Loucy (cell line): Measurements from ENCODE around the gene SDR39U1.
"Not testable (repeated sequence)": the region's sequence is repeated elsewhere in the genome, so short reads cannot be mapped to it uniquely, and the experiment has no call there.

Experiments used
- H2AFZ ChIP-seq: fragments of 200-600 bp; sonication (generic); 2 replicates; pipeline ENCODE4 v1.6.0; 2016; ENCODE audit warnings: antibody characterized with exemption, mild to moderate bottlenecking, low read length, moderate library complexity
- H3F3A ChIP-seq: fragments of 200-600 bp; 2 replicates; pipeline ENCODE4 v1.6.0; 2016; ENCODE audit warnings: antibody characterized with exemption, low read depth, mild to moderate bottlenecking
- H3K27me3 ChIP-seq: fragments of 200-600 bp; sonication (generic); 2 replicates; pipeline ENCODE4 v1.6.1; 2014; ENCODE audit warnings: low read length, mild to moderate bottlenecking; ENCODE audit not compliant: insufficient read depth, poor library complexity, severe bottlenecking
- H3K36me3 ChIP-seq: fragments of 200-600 bp; sonication (generic); 2 replicates; pipeline ENCODE4 v1.6.1; 2016; ENCODE audit warnings: low read length; ENCODE audit not compliant: insufficient read depth
- H3K4me1 ChIP-seq: fragments of 200-600 bp; sonication (generic); 2 replicates; pipeline ENCODE4 v1.5.1; 2014; ENCODE audit warnings: low read length, mild to moderate bottlenecking; ENCODE audit not compliant: insufficient read depth, poor library complexity, severe bottlenecking
- H3K4me2 ChIP-seq: fragments of 200-600 bp; sonication (generic); 2 replicates; pipeline ENCODE4 v1.6.0; 2014; ENCODE audit warnings: antibody characterized with exemption, low read length, low read depth, mild to moderate bottlenecking; ENCODE audit not compliant: poor library complexity, severe bottlenecking
- H3K4me3 ChIP-seq: fragments of 200-600 bp; sonication (generic); 2 replicates; pipeline ENCODE4 v1.5.1; 2014; ENCODE audit warnings: low read length, mild to moderate bottlenecking, mixed read lengths; ENCODE audit not compliant: poor library complexity, severe bottlenecking
- H3K79me2 ChIP-seq: fragments of 200-600 bp; sonication (generic); 2 replicates; pipeline ENCODE4 v1.6.1; 2014; ENCODE audit warnings: low read length; ENCODE audit not compliant: insufficient read depth
- H3K9ac ChIP-seq: fragments of 200-600 bp; sonication (generic); 2 replicates; pipeline ENCODE4 v1.6.0; 2014; ENCODE audit warnings: mild to moderate bottlenecking, low read depth, low read length, moderate library complexity; ENCODE audit not compliant: poor library complexity, severe bottlenecking
- H3K9me2 ChIP-seq: fragments of 200-600 bp; sonication (generic); replicated peaks from 2 replicates; pipeline ENCODE4 v1.6.1; 2016; ENCODE audit warnings: low read depth, low read length, mixed read lengths
- H3K9me3 ChIP-seq: fragments of 200-600 bp; sonication (generic); 2 replicates; pipeline ENCODE4 v1.6.1; 2014; ENCODE audit warnings: mild to moderate bottlenecking, antibody characterized with exemption, low read length, low read depth; ENCODE audit not compliant: insufficient read depth
- H4K20me1 ChIP-seq: fragments of 200-600 bp; sonication (generic); 2 replicates; pipeline ENCODE4 v1.6.0; 2014; ENCODE audit warnings: antibody characterized with exemption, low read length, mild to moderate bottlenecking; ENCODE audit not compliant: insufficient read depth, poor library complexity, severe bottlenecking
- EZH2phosphoT487 ChIP-seq: fragments of 200-600 bp; IDR thresholded peaks from 2 replicates; pipeline ENCODE4 v1.6.1; 2018; ENCODE audit warnings: antibody characterized with exemption, mild to moderate bottlenecking, moderate library complexity, borderline replicate concordance
- TF ChIP-seq, protein P1 (sequence below): fragments of 200-600 bp; sonication (generic); conservative IDR thresholded peaks from 2 replicates; pipeline ENCODE4 v1.5.1; 2014; ENCODE audit warnings: mild to moderate bottlenecking, antibody characterized with exemption, low read length

Gene SDR39U1, protein sequence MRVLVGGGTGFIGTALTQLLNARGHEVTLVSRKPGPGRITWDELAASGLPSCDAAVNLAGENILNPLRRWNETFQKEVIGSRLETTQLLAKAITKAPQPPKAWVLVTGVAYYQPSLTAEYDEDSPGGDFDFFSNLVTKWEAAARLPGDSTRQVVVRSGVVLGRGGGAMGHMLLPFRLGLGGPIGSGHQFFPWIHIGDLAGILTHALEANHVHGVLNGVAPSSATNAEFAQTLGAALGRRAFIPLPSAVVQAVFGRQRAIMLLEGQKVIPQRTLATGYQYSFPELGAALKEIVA

DNA sequence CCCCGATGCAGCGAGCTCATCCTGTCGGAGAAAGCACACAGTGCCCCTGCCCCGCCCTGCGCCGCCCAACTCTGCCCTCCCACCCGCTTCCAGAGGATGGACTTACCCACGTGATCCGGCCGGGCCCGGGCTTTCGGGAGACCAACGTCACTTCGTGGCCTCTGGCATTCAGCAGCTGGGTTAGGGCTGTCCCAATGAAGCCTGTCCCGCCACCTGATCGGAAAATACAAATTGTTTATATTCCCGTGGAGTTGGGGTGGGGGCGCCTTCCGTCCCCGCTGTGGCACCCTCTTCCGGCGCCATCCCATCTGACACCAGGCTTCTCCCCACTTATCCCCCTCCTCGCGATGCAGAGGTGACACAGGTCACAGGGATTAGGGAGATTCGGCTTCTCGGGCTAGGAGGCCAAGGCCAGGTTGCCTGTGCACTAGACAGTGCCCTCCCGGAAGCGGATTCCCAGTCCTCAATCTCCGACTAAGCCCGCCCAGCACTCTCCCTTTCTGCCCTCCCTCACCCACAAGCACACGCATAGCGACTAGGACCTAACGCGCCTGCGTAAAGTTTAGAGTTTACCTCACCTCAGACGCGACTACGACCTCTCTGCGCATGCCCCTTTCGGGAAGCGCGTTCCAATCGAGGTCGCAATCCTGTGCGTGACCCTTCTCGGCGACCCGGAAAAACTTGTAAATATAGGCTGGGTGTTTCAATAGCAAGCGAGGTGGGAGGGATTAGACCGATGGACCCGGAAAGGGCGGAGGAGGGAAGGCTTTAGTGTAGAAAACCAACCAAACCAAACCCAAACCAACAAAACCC, at the start of gene SDR39U1:
SDR39U1 (minus strand) TSS at position 537 of the 813 bp plus-strand sequence; CDS start at position 530, 7 bp downstream.
- no peak for TF ChIP-seq EZH2phosphoT487
- H4K20me1 ChIP-seq, result peaks cover 8% of the 10 kb centered on the region
- no peaks in the 10 kb centered on the region for H3K9me2 ChIP-seq
- no peaks in the 10 kb centered on the region for H3K27me3 ChIP-seq
- H3K4me1 ChIP-seq, result peaks cover 42% of the 10 kb centered on the region
- peak within 1 kb of the TSS; percentile 80 for H2AFZ ChIP-seq
- H3K79me2 ChIP-seq, result peaks cover 45% of the 10 kb centered on the region
- H3K4me3 ChIP-seq, result peak within 1 kb of the TSS; percentile 91
- peak within 1 kb of the TSS; percentile 96 for H3K9ac ChIP-seq
- H3K36me3 ChIP-seq, result peaks cover 8% of the 10 kb centered on the region; the same call in 1 of the 2 replicates
- no peaks in the 10 kb centered on the region; the same call in 1 of the 2 replicates for H3F3A ChIP-seq
- H3K9me3 ChIP-seq, result no peaks in the 10 kb centered on the region
- H3K4me2 ChIP-seq, result peak within 1 kb of the TSS; percentile 100

DNA sequence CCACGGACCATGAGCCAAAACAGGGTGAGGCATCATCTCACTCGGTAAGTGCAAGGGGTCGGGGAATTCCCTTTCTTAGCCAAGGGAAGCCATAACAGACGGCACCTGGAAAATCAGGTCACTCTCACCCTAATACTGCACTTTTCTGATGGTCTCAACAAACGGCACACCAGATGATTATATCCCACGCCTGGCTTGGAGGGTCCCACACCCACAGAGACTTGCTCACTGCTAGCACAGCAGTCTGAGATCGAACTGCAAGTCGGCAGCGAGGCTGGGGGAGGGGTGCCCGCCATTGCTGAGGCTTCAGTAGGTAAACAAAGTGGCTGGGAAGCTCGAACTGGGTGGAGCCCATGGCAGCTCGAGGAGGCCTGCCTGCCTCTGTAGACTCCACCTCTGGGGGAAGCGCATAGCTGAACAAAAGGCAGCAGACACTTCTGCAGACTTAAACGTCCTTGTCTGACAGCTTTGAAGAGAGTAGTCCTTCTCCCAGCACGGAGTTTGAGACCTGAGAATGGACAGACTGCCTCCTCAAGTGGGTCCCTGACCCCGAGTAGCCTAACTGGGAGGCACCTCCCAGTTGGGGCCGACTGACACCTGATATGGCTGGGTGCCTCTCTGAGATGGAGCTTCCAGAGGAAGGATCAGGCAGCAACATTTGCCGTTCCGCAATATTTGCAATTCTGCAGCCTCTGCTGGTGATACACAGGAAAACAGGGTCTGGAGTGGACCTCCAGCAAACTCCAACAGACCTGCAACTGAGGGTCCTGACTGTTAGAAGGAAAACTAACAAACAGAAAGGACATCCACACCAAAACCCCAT, 49.2 kb upstream of the SDR39U1 start:
- H3K4me3 ChIP-seq, H3K9me3 ChIP-seq, H3K4me1 ChIP-seq, H3K36me3 ChIP-seq, H2AFZ ChIP-seq, H3K4me2 ChIP-seq, H3K27me3 ChIP-seq, H3K9ac ChIP-seq, H3K79me2 ChIP-seq, H3F3A ChIP-seq, H3K9me2 ChIP-seq, H4K20me1 ChIP-seq: not testable (repeated sequence)

DNA sequence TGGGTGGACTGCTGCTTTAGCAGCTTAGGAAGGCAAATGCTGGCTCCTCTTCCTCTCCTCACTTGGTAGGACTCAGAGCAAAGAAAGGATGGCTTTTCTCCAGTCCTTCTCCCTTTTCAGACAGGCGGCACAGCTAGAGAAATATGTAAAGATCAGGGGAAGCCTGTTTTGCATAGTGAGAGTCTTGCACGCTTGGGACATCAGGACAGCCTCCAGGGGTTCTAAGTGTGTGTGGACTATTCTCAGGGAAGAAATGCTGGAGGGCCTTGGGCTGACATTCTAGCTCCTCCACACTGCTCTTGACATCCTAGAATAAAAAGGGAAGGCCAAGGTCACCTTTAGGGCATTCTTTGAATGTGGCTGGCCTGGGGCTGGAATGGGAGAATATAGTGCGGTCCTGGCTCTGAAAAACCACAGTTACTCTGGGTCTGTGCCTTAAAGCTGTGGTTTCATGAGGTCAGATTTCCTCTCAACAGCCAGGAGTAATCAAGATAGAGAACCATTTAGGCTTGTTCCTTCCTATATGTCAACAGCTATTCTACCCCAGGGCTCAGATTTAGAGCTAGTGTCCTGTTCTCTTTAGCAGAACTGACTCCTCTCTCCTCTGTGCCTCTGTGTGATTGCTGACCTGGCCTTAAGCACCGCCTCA, 41.2 kb upstream of the SDR39U1 start:
- TF ChIP-seq, protein P1, sequence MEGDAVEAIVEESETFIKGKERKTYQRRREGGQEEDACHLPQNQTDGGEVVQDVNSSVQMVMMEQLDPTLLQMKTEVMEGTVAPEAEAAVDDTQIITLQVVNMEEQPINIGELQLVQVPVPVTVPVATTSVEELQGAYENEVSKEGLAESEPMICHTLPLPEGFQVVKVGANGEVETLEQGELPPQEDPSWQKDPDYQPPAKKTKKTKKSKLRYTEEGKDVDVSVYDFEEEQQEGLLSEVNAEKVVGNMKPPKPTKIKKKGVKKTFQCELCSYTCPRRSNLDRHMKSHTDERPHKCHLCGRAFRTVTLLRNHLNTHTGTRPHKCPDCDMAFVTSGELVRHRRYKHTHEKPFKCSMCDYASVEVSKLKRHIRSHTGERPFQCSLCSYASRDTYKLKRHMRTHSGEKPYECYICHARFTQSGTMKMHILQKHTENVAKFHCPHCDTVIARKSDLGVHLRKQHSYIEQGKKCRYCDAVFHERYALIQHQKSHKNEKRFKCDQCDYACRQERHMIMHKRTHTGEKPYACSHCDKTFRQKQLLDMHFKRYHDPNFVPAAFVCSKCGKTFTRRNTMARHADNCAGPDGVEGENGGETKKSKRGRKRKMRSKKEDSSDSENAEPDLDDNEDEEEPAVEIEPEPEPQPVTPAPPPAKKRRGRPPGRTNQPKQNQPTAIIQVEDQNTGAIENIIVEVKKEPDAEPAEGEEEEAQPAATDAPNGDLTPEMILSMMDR, result no peak
- TF ChIP-seq EZH2phosphoT487, result no peak
- Histone ChIP-seq H3K79me2 (no peaks in the 10 kb centered on the region), H3K9ac (peak overlapping the region; percentile 69), H4K20me1 (no peaks in the 10 kb centered on the region), H3K4me2 (peak overlapping the region; percentile 66), H3K4me1 (peaks cover 24% of the 10 kb centered on the region), H3K4me3 (peak overlapping the region; percentile 41), H3K36me3 (no peaks in the 10 kb centered on the region), H3K9me2 (no peaks in the 10 kb centered on the region), H3K27me3 (no peaks in the 10 kb centered on the region), H3K9me3 (no peaks in the 10 kb centered on the region), H2AFZ (no peak overlapping the region), H3F3A (0 out of 2 replicates have a peak, but pooled peaks cover 6% of the 10 kb centered on the region)

DNA sequence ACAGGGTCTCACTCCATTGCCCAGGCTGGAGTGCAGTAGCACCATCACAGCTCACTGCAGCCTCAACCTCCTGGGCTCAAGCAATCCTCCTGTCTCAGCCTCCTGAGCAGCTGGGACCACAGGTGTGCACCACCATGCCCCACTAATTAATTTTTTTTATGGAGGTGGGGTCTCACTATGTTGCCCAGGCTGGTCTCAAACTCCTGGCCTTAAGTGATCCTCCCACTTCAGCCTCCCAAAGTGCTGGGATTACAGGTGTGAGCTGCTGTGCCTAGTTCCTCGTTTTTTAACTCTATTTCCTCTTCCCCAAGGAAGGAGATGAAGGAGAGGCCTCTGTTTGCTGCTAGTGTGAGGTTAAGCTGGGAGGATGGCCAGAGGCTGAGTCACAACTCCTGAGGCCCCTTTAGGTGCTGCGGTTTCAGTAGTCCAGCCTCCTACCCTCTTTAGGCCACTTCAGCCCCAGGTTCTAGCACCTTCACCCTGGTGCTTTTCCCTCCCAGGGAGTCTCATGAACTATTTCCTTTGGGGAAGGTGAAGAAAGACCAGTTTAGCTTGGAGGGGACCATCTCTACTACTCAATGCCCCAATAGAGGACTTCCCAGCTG, 40.2 kb upstream of the SDR39U1 start:
- Histone ChIP-seq H3K9ac (peak overlapping the region; percentile 69), H3K4me1 (peaks cover 24% of the 10 kb centered on the region), H3K4me2 (peak overlapping the region; percentile 66)
- not testable (repeated sequence) for H3K9me3 ChIP-seq, H3K9me2 ChIP-seq, H2AFZ ChIP-seq, H3K4me3 ChIP-seq, H4K20me1 ChIP-seq, H3K36me3 ChIP-seq, H3K27me3 ChIP-seq, H3F3A ChIP-seq, H3K79me2 ChIP-seq
